NCI-H345 treated with DMSO at 0.1 percent for 48 hours (cell line): ENCODE measurements around the gene SPATA16.
"Not testable (repeated sequence)": the region's sequence is repeated elsewhere in the genome, so short reads cannot be mapped to it uniquely, and the experiment has no call there.

ENCODE experiments used
- DNase-seq: peaks from one replicate; lab custom pipeline; 2025; ENCODE audit not compliant: unreplicated experiment; lab: John Stamatoyannopoulos, UW

Gene SPATA16

DNA sequence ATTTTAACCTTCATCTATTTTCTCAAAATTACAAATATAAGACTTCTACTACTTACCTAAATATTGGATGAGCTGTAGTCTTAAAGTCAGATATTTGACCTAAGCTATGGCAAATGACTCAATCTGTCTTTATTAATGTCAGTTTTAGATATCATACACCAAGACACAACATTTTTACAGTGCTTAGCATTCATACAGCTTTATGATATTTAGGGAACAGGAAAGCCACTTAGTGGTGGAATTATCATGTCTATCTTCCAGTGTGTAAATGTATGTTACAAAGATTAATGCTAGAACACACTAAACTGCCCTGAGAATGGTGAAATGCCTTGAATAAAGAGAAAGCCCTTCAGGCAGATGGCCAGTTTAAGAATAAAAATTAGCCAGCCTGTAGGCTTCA is 135.0 kb downstream of the SPATA16 start:
- DNase-seq = no peak

DNA sequence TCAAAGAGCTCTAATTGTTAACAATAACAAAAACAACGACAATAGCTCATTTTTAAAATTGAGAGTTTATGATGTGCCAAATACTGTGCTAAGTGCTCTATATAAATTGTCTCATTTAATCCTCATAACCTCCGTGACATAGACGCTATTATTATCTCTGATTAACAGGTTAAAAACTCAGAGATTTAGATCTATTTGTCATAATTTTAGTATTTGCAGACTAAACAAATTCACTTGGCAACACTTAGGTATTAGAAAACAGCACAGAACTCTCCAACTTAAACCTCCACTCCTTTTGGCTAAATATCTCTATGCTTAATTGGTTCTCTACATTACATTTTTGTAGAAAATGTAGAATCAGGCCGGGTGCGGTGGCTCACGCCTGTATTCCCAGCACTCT is 136.4 kb downstream of the SPATA16 start:
- DNase-seq = no peak

GRCh38 chr3:173003956-173004355 is 137.1 kb downstream of the SPATA16 start:
- DNase-seq = no peak

DNA sequence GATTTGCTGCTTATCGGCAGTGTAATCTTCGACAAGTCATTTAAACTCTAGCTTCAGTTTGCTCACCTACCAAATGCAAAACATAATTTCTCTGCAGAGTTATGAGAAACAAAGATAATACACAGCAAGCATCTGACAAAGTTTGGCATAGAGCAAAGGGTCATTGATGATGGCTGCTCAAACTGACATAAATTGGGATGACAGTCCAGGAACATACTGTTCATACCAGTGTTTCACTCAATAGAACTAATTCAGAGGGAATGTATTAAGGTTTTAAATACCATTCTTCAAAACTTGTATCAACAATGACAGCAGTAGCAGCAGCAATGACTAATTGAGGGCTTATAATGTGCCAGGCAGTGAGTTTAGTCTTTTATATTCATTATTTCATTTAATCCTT is 137.6 kb downstream of the SPATA16 start:
- no peak for DNase-seq

DNA sequence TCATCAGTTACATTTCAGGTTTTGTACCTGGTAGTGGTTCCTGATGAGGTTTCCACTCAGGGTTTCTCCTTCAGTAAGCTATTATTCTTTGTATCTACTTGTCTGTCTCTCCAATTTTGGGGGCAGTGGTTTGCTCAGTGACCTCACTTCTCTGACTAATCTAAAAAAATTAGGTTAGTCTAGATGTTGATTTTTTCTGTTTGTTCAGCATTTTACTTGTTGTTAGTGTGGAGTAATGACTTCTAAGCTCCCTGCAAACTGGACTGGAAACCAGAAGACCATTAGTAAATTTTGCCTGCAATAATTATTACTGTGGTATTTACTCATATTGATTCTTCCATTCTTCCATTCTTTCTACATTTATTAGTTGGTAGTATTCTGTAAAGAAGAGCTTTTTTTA is 139.4 kb downstream of the SPATA16 start:
- no peak for DNase-seq

DNA sequence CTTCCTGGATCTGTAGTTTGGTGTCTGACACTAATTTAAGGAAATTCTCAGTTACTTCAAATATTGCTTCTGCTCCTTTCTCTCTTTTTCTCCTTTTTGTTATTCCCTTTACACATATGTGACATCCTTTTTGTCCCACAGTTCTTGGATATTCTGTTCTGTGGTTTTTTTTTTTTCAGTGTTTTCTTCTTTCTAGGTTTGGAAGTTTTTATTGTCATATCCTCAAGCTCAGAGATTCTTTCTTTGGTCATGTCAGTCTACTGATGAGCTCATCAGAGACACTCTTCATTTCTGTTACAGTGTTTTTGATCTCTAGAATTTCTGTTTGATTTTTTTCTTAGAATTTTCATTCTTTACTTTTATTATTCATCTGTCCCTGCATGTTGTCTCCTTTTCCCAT is 140.5 kb downstream of the SPATA16 start:
- no peak for DNase-seq

GRCh38 chr3:172993412-172993811 is 147.6 kb downstream of the SPATA16 start:
- DNase-seq = no peak

DNA sequence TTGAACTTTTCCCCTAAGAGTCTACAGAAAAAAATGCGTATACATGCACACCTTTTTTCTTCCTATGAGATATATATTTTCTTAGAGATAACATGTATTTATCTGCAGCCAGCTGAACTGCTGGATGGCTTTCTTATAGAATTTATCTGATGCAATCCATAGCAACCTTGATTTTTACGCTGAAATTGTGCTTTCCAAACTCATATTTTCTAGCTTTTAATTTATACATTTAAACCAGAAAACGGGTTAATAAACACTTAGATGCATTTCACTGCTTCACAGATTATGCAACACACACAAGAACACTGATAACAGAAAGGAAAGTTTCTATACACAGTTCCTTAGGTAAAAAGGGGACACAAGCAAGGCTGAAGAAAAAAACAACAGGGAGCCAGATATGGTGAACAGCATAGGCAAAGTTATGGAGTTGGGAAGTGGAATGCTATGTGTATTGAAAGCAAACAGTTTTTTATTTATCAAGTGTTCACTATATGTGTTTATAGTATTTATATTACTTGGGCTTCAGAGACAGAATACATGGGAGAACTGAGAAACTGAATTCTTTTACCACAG is 149.5 kb downstream of the SPATA16 start:
- no peak for DNase-seq

- DNase-seq = no peak
Observed at GRCh38 chr3:172989373-172989772, 151.7 kb downstream of the SPATA16 start.

DNA sequence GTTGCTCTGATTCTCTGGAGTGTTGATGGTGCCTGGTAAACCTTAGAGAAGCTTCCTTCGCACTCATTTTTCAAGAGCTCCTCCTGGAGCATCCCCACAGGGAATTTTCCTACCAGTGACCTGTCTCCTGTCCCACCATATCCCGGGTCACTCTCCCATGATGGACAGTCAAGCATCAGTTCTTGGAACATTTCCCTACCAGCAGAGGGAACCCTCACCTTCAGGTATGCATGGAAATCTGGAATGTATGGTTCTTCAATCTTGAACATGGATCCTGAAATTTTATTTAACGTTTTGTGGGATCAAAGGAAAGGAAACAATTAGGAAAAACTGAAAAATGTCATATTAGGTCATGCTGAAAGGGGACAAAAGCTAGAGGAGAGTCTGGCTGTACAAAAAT is 153.8 kb downstream of the SPATA16 start:
- no peak for DNase-seq

GRCh38 chr3:172984914-172985313 is 156.1 kb downstream of the SPATA16 start:
- DNase-seq = no peak

DNA sequence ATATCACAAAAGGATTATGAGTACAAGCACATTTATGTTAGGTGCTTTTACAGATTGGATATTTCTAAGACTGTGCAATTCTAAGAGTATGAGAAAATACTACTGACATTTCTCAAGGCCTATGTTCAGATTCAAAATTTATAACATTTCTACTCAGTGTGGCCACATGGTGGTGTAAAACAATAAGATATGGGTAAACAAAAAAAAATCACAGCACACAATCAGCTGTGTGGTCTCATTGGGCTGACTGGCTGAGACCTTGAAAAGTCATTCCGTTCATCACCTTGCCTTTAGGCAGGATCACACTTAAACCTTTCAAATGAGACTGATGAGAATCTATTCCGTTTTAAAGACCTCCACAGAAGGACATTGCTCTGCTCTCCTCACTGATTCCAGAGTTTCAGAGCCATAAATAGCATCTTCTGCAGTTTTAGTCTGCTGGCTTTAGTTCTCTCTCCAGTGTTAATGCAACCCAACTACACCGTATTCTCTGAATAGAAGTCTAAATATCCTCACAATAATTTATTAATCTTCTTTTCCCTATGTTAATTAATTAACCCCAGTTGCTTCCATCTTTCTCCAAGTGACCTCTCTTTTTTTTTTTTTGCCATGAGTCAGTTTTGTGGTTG is 158.2 kb downstream of the SPATA16 start:
- no peak for DNase-seq

GRCh38 chr3:172981407-172981983 is 159.5 kb downstream of the SPATA16 start:
- no peak for DNase-seq

DNA sequence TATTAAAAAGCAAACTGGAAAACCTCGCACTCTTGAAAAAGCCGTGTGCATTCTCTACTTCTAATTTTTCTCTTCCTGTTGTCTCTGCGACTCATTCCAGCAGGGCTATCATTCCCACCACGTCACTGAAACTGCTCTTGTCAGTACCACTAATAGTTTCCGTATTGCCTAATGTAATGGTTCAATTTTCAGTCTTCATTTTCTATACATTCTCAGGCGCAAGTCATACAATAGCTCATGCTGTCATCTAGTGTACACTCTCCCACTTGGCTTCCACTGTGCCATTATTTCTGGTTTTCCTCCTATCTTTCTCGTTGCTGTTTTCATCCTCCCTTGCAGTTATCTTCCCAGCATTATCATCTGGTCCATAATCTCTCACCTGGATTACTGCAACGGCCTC is 160.2 kb downstream of the SPATA16 start:
- DNase-seq = no peak

DNA sequence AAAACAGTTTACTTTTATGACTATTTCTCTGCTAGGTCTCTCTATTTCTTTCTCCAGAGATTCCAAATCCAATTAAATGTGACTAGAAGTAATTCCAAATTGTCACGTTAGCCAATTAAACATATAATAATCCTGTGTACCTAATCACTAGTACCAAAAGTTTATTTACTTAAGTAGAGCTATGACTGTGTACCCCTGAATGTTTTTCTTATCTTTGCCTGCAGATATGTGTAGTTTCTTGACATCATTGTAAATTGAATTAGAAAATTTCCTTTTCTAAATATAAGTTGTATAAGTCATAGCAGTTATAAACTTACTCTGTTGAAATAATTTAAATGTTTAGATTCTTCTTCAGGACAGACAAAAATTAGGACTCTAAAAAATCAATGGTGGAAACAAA is 163.3 kb downstream of the SPATA16 start:
- DNase-seq = no peak

- no peak for DNase-seq
Observed at GRCh38 chr3:172974969-172975368, 166.1 kb downstream of the SPATA16 start.

DNA sequence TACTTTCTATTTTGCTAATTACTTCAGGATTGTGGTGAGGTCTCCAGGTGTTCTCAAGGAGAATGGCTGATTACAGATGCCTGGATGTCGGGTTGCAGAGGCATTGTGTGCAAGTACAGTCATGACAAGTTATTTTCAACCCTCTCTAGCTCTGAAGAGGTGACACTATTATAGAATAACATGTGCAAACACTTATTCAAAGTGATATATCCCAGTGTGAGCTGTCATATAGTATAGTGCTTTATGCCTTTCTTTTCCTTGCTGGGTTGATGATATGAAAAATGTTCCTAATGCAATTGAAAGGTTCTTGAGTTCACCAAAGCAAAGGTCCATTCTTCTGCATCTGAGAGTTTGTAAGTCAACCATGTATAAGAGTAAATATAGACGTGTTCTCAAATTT is 167.2 kb downstream of the SPATA16 start:
- DNase-seq = no peak

GRCh38 chr3:172972717-172973116 is 168.3 kb downstream of the SPATA16 start:
- DNase-seq = no peak

DNA sequence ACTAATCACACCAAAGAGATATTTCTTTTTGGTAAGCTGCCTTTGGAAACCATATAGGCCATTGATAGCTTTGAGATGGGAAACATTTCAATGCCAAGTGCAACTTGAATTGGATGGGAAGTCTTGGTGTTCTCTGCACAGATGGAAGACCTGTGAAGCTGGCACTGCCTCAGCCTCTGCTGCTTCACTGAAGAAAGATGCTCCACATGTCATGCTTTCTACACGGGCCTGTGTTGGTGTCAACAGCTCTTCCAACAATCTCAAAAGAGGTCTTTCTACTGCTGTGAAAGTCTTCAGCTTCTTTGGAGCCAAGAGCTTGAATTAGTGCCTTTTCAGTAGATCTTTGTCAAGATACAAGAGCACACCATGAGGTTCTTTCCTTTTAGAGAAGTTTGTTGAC is 169.0 kb downstream of the SPATA16 start:
- DNase-seq = no peak

GRCh38 chr3:172968646-172969045 is 172.4 kb downstream of the SPATA16 start:
- DNase-seq = no peak

GRCh38 chr3:172965256-172965655 is 175.8 kb downstream of the SPATA16 start:
- DNase-seq = no peak

GRCh38 chr3:172960626-172961182 is 180.3 kb downstream of the SPATA16 start:
- DNase-seq = not testable (repeated sequence)

DNA sequence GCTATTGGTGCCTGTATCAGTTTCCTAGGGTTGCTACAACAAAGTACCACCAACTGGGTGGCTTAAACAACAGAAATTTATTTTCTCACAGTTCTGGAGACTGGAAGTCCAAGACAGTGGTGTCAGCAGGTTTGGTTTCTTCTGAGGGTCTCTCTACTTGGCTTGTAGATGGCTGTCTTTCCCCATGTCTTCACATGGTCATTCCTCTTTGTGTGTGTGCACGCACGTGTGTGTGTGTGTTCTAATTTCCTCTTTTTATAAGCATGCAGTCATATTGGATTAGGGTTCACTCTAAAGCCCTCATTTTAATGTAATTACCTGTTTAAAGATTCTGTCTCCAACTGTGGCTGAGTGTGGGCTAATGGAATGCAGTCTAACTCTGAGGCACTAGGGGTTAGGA is 182.5 kb downstream of the SPATA16 start:
- no peak for DNase-seq
